NB4 (cell line): Measurements from ENCODE around the gene HDAC7.
"Not testable (repeated sequence)": the region's sequence is repeated elsewhere in the genome, so short reads cannot be mapped to it uniquely, and the experiment has no call there.

ENCODE experiments used
- MYC ChIP-seq: IDR thresholded peaks from 2 replicates; pipeline ENCODE4 v1.6.1; 2011; ENCODE audit warnings: low read depth, low read length
- POLR2A ChIP-seq: IDR thresholded peaks from 2 replicates; pipeline ENCODE4 v1.6.1; 2011; ENCODE audit warnings: mild to moderate bottlenecking; ENCODE audit not compliant: insufficient read length; ENCODE audit errors: extremely low read depth
- TF ChIP-seq, protein P1 (sequence below): IDR thresholded peaks from one replicate; pipeline ENCODE4 v1.5.1; 2012; ENCODE audit warnings: low read depth, low read length
- TF ChIP-seq, protein P2 (sequence below): IDR thresholded peaks from 2 replicates; pipeline ENCODE4 v1.6.1; 2011; ENCODE audit warnings: low read depth, low read length

DNA sequence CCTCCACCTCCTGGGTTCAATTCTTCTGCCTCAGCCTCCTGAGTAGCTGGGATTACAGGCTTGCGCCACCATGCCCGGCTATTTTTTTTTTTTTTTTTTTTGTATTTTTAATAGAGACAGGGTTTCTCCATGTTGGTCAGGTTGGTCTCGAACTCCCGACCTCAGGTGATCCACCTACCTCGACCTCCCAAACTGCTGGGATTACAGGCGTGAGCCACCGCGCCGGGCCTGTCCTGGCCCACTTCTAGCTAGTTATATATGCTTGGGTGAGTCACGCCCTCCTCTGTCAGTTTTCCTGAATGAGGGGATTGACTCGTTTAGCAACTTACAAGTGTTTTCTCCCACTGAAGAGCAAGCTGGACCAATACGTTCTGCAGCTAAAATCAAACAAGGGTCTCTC, 22.8 kb upstream of the HDAC7 start:
- TF ChIP-seq, protein P1, sequence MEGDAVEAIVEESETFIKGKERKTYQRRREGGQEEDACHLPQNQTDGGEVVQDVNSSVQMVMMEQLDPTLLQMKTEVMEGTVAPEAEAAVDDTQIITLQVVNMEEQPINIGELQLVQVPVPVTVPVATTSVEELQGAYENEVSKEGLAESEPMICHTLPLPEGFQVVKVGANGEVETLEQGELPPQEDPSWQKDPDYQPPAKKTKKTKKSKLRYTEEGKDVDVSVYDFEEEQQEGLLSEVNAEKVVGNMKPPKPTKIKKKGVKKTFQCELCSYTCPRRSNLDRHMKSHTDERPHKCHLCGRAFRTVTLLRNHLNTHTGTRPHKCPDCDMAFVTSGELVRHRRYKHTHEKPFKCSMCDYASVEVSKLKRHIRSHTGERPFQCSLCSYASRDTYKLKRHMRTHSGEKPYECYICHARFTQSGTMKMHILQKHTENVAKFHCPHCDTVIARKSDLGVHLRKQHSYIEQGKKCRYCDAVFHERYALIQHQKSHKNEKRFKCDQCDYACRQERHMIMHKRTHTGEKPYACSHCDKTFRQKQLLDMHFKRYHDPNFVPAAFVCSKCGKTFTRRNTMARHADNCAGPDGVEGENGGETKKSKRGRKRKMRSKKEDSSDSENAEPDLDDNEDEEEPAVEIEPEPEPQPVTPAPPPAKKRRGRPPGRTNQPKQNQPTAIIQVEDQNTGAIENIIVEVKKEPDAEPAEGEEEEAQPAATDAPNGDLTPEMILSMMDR, result not testable (repeated sequence)
- TF ChIP-seq MYC, POLR2A: not testable (repeated sequence)
- TF ChIP-seq, protein P2, sequence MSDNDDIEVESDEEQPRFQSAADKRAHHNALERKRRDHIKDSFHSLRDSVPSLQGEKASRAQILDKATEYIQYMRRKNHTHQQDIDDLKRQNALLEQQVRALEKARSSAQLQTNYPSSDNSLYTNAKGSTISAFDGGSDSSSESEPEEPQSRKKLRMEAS, result not testable (repeated sequence)
